CD4-positive, alpha-beta T cell treated with Interferon alpha-2 for 1 hour (primary cell): ENCODE data around the gene GOLIM4.
"Not testable (repeated sequence)": the region's sequence is repeated elsewhere in the genome, so short reads cannot be mapped to it uniquely, and the experiment has no call there.

Experiments
- DNase-seq, 2 donors: peaks; one replicate each; pipeline ENCODE4 v3.0.0-alpha.2; 2020 to 2022

GOLIM4 gene

DNA sequence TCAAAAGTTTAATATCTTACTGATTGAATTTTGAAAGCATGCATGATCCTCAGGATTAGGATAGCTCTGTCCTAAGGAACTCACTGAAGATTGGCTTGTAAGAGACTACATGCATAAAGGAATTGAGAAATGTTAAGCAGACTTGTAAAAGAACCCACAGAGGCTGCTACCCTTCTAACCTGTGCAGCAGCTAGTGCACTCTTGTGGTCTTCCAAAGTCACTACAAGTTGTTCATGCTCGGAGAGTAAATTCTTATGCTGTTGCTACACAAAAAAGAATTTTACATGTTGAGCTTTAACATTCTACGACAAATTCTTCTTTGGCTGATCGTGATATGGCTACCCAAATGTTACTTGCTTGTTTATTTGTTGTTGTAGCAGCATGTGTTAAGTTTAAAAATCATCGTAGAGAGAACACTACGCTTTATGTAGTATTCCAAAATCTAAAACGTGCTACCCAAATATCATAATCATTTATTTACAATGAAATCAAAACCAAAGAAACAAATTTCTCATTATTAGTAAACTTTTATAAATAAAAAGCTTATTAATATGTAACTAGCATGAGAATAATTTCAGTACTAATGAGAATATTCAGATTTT, 55.0 kb downstream of the GOLIM4 start:
- DNase-seq, result no peak

GRCh38 chr3:168037020-168037419, 58.7 kb downstream of the GOLIM4 start:
- no peak for DNase-seq

- no peak for DNase-seq
These were observed 59.1 kb downstream of the GOLIM4 start for GRCh38 chr3:168036619-168037018.

DNA sequence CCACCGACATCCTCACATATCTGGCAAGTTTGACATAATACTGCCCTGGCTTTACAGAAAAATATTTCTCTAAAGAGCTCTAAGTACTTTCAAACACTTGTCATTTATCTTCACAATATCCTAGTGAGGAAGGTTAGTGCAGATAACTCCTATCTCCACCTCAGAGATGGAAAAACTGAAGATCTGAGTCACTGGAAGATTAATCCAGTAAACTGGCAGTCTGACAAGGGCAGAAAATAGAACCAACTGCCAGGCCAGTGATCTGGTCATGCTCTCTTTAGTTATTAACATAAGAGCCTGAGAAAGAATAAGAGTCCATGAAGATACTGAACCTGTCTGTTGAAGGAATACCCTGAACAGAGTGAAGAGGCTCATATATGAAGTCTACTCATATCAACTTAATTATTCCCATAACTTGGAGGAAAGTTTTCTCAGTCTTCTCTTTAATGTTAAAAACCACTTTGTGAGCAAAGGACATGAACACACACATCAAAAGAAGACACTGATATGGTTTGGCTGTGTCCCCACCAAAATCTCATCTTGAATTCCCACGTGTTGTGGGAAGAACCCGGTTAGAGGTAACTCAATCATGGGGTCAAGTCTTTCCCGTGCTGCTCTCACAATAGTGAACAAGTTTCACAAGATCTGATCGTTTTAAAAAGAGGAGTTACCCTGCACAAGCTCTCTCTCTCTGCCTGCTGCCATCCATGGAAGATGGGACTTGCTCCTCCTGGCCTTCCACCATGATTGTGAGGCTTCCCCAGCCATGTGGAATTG, 61.4 kb downstream of the GOLIM4 start:
- no peak for DNase-seq

- DNase-seq, result no peak
These were observed 65.1 kb downstream of the GOLIM4 start for GRCh38 chr3:168030577-168030976.

DNA sequence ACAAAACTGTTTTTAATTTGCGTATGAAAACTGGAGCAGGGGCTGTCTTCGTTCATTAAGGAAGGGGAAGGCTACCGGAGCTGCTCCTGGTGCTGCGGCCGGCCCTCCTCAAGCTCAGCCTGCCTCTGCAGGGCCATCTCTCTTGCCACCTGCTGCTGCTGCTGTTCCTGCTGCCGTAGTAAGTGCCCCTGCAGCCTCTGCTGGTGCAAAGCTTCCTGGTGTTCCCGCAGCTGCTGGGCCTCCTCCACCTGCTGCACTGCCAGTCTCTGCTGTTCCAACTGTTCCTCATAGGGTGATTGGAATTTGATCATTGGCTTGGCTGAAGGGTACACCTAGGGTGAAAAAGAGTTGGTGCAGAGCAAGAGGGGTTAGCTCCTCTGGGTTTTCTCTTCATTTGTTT, 66.0 kb downstream of the GOLIM4 start:
- no peak for DNase-seq

- no peak for DNase-seq
These were observed 67.6 kb downstream of the GOLIM4 start for GRCh38 chr3:168028086-168028485.

DNA sequence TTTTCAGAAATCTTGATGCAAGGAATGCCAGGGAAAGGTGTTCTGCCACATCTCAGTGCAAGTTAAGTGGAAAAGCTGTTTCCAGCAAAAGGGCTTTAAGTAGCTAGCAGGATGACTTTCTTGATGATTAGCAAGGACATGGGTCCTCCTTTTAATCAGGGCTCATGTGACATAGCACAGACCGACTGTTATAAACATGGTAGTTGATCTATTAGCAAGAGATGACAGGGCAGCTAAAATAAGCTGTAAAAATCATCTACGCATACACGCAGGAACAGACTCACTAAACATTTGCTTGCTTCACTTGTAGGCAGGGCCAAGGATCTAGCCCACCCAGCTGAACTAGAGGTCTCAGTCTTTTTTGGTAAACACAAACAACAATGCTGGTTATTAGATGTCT, 69.0 kb downstream of the GOLIM4 start:
- no peak for DNase-seq

DNA sequence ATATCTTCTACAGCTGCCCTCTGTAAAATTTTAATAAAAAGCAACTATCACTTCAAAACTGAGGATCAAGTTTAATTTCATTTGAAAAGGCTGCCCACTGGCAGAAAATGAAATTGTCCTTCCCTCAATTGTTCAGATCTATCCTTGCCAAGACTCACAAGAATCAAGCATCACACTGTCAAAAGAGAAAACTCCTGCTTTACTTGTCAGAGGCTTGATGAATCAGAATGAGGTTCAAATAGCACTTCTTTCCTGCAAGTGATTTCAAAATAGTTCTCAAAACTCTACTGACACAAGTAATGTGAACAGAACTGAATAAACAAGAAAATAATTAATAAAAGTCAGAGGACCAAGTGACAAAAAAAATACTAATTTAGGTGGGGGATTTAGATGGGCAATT, 70.6 kb downstream of the GOLIM4 start:
- no peak for DNase-seq

DNA sequence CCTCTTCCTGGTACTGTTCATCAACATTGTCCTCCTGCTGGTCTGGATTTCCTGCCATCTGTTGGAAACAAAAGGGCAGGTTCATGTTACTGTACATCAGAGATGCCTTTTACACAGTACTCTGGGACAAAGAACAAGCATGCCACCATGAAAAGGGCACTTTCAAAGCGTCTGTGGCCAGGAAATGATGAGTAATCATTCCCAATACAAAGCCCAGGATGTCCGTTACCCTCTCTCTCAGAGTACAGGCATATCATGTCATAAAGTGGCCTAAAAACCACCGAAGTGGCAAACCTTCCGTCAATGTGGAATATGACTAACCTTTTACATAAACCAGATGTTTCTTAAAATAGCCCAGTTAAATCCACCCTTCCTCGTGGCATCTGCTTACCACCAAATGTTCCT, 71.2 kb downstream of the GOLIM4 start:
- DNase-seq, result no peak

GRCh38 chr3:168021737-168022450, 73.8 kb downstream of the GOLIM4 start:
- no peak for DNase-seq

DNA sequence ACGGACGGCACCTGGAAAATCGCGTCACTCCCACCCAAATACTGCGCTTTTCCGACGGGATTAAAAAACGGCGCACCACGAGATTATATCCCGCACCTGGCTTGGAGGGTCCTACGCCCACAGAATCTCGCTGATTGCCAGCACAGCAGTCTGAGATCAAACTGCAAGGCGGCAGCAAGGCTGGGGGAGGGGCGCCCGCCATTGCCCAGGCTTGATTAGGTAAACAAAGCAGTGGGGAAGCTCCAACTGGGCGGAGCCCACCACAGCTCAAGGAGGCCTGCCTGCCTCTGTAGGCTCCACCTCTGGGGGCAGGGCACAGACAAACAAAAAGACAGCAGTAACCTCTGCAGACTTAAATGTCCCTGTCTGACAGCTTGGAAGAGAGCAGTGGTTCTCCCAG, 84.4 kb downstream of the GOLIM4 start:
- not testable (repeated sequence) for DNase-seq

- no peak for DNase-seq
These were observed 89.1 kb downstream of the GOLIM4 start for GRCh38 chr3:168006584-168006983.

- DNase-seq, result no peak
These were observed 91.8 kb downstream of the GOLIM4 start for GRCh38 chr3:168003911-168004310.

- DNase-seq, result no peak
These were observed 92.8 kb downstream of the GOLIM4 start for GRCh38 chr3:168002786-168003368.

DNA sequence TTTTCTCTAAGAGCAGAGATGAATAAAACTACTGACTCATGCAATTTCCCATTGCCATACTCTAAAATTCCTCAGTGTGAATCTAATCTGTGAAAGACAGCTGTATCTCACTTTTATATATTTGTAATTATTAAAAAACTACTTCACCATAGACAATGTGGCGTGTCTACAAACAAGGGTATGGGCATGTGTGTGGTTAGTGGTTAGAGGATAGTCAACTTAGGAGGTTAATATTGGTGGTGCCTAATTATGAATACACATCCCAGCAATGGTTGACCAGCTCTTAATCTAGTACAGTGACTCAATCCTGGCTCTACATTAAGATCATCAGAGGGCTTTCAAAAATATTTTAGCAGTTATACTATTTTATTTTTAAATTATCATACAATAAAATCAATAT, 94.5 kb downstream of the GOLIM4 start:
- no peak for DNase-seq

DNA sequence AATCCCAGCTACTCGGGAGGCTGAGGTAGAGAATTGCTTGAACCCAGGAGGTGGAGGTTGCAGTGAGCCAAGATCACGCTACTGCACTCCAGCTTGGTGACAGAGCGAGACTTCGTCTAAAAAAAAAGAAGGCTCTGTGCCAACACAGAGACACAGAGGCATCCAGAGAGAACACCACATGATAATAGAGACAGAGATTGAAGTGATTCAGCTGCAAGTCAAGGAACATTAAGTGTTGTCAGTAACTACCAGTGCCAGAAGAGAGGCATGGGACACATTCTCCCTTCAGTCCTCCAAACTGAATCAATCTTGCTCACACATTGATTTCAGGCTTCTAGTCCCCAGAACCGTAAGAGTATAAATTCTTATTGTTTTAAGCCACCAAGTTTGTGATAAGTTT, 97.5 kb downstream of the GOLIM4 start:
- no peak for DNase-seq

GRCh38 chr3:167996514-167996913, 99.2 kb downstream of the GOLIM4 start:
- DNase-seq, result no peak

DNA sequence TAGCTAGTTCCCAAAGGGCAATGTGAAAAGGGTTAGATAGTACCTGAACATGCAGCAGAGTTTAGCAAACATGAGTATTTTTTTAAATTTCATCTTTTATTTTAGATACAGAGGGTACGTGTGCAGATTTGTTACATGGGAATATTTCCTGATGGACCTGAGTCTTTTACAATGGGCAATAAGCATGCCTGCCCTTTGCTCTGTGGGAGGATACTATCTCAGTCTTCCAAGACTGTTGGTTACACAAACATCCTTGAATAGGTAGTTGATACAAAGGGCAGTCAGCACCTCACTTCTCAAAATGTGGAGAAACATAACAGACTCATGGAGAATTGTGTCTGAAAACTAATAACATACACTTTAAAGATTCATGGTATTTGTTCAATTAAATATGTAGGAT, 103.3 kb downstream of the GOLIM4 start:
- no peak for DNase-seq

- no peak for DNase-seq
These were observed 104.5 kb downstream of the GOLIM4 start for GRCh38 chr3:167991213-167991612.

GRCh38 chr3:167989999-167990398, 105.7 kb downstream of the GOLIM4 start:
- no peak for DNase-seq

- no peak for DNase-seq
These were observed 106.7 kb downstream of the GOLIM4 start for GRCh38 chr3:167989066-167989465.

DNA sequence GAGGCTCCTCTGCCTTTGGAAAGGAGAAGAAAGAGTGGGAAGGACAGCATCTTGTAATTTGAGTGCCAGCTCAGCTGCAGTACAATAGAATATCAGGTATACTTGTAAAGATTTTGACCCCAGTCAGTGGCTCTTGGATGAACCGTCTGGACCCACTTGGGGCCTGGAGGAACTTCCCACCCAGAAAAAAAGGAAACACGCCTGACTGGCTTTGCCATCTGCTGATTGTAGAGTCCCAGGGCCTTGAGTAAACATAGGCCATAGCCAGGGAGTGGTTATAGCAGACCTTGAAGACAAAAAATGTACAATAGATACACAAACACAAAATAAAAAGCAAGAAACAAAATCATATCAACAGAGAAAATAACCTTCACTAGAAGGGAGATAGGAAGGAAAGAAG, 112.1 kb downstream of the GOLIM4 start:
- DNase-seq, result no peak

- no peak for DNase-seq
These were observed 117.2 kb downstream of the GOLIM4 start for GRCh38 chr3:167978486-167978885.
